GM21423 (cell line): ENCODE data around the gene UGT1A10.
"Not testable (repeated sequence)": the region's sequence is repeated elsewhere in the genome, so short reads cannot be mapped to it uniquely, and the experiment has no call there.

Source experiments
- ATAC-seq: cut with Tn5 transposase; IDR thresholded peaks from one replicate; pipeline ENCODE4 v1.9.1; 2021; ENCODE audit warnings: mild to moderate bottlenecking, moderate library complexity; ENCODE audit not compliant: unreplicated experiment

The UGT1A10 gene

DNA sequence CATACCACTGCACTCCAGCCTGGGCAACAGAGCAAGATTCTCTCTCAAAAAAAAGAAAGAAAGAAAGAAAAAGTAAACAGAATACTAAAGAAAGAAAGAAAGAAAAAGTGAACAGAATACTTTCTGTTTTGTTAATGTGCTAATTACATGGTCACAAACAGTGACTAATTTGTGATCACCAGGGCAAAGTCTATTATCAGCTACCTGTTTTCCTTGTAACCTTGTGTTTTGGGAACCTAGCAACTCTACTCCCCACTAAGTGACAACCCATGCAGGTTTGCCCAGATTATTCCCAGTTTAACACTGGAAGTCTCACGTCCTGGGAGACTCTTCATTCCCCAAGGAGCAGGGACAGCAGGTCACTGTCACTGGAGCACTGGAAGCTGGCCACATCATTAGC, 18.8 kb downstream of the UGT1A10 start:
- ATAC-seq, result no peak

DNA sequence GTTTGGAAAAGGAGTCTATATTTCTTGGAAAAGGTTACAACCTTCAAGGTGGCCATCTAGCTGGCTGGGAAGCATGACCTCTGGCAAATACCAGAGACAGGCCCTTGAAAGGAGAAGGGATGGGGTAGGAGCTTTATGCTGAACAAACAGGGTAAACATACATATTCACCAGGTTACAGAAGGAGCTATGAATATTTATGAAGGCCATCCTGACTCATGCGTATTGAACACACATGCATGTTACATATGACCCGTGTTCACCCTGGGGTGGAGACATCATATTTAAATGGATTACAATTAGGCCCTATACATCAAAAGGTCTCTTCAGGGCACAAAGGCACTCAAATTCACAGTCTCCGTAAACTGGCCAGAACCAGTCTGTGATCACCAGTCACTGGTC, 19.7 kb downstream of the UGT1A10 start:
- ATAC-seq, result not testable (repeated sequence)

GRCh38 chr2:233656443-233656842, 20.2 kb downstream of the UGT1A10 start:
- ATAC-seq, result no peak

DNA sequence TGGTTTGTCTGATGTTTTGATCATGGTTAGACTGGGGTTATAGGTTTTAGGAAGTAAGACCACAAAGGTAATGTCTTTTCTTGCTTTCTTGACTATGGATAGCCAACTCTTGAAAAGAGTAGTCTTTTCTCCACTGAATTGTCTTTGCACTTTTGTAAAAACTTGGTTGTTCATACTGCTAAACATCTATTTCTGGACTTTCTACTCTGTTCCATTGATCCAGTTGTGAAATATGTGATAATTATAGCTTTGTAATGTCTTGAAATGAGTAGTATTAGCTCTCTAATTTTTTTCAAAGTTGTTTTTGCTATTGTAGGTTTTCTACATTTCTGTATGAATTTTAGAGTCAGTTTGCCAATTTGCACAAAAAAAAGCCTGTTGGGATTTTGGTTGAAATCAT, 22.4 kb downstream of the UGT1A10 start:
- ATAC-seq, result no peak

- ATAC-seq, result no peak
Measured at GRCh38 chr2:233663911-233664310, 27.7 kb downstream of the UGT1A10 start.

GRCh38 chr2:233668605-233669260, 32.5 kb downstream of the UGT1A10 start:
- no peak for ATAC-seq

DNA sequence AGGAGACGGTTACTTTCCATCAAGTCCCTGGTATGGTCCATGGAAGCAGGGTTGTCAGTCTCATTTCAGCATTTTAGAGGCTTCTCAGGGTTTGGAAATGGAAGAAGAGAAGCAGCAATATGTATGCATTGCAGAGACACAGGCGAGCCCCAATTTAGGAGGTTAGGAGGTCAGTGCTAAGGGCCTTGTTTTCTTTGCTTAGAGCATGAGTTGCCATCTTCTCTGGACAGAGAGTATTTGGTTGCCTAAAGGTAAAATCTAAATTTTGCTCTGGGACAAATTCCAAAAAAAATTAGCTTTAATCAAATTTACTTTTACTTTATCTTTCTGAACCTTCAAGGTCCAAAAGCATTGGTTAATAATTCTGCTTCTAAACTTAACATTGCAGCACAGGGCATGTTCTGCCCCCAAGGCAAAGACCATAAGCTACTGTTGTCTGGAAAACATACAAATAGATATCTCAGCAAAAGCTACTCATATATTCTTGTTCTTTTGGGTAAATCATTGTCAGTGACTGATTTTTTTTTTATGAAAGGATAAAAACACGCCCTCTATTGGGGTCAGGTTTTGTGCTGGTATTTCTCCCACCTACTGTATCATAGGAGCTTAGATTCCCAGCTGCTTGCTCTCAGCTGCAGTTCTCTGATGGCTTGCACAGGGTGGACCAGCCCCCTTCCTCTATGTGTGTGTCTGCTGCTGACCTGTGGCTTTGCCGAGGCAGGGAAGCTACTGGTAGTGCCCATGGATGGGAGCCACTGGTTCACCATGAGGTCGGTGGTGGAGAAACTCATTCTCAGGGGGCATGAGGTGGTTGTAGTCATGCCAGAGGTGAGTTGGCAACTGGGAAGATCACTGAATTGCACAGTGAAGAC, 35.3 kb downstream of the UGT1A10 start, which contains the start of gene UGT1A9:
Gene UGT1A9, plus strand, starts transcription at position 609 of the 872 bp plus-strand sequence. Its CDS starts 37 bp downstream, at position 646.
- no peak for ATAC-seq

- ATAC-seq, result no peak
Measured at GRCh38 chr2:233672886-233673285, 36.6 kb downstream of the UGT1A10 start.

DNA sequence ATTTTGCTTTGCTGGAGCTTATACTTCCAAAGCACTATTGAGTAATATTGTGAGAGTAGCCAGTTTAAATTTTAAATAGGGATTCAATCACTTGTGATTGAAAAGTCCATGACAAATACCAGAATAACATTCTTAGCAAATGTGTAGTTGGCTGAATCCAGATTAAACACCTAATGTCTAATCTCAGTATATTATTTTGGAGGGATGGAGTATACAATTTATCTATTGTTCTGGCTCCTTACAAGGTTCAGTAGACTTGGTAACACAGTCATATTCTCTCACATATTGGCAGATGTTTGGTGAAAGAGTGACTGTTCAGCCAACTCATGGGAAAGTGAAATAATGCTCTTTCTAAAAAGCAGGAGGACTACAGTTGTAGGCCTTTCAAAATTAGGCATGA, 37.6 kb downstream of the UGT1A10 start:
- no peak for ATAC-seq

DNA sequence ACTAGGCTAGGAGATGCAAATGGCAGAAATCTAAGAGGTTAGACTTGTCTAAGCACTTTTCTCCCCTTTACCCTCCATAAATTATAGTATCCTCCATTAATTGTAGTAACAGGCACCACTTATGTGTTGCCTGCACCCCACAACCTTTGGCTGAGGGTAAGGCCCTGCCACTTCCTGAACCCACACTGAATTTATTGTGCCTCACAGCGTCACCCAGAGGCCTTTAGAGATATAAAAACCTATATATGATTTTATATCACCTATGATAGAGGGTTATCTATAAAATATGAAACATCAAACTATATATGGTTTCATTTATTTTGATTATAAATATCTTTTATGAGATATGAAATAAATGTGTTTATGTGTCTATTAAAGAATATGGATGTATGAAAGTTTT, 38.1 kb downstream of the UGT1A10 start:
- no peak for ATAC-seq

- no peak for ATAC-seq
Measured at GRCh38 chr2:233674995-233675394, 38.7 kb downstream of the UGT1A10 start.

- no peak for ATAC-seq
Measured at GRCh38 chr2:233676046-233676445, 39.8 kb downstream of the UGT1A10 start.

- no peak for ATAC-seq
Measured at GRCh38 chr2:233679196-233679595, 42.9 kb downstream of the UGT1A10 start.

DNA sequence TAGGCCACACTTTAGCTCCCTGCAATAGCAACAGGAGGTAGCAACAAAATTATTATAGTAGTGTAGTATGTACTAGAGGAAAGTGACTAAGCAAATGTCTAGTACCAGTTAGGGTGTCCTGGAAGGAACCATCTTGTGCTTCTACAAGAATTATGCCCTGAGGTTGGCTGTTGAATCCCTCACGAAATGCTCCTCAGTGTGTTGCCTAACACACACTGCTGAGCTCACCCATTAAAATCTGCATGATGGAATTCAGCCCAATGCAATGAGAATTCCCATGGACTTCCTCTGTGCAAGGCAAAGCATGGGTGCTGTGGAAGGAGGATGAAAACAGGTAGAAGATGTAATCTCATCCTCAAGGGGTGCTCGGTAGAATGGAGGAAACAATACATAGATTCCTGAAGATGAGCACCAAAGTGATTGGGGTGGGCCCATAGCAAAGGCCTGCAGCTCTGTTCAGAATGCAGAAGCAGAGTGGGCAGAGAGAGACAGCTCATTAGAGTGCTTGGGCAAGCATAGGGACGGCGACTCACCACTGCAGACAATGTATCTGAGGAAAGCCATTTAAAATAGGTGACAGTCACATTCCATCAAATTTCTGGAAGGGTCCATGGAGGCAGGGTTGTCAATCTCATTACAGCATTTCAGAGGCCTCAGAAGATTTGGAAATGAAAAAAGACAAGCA, 44.3 kb downstream of the UGT1A10 start:
- no peak for ATAC-seq

GRCh38 chr2:233681521-233682099, 45.4 kb downstream of the UGT1A10 start, which contains the start of gene UGT1A7:
TSS of gene UGT1A7 (plus strand) at chr2:233681901. CDS start at chr2:233681938, 37 bp downstream.
- no peak for ATAC-seq

GRCh38 chr2:233684640-233685039, 48.4 kb downstream of the UGT1A10 start:
- ATAC-seq, result no peak

- ATAC-seq, result no peak
Measured at GRCh38 chr2:233686928-233687327, 50.7 kb downstream of the UGT1A10 start.

DNA sequence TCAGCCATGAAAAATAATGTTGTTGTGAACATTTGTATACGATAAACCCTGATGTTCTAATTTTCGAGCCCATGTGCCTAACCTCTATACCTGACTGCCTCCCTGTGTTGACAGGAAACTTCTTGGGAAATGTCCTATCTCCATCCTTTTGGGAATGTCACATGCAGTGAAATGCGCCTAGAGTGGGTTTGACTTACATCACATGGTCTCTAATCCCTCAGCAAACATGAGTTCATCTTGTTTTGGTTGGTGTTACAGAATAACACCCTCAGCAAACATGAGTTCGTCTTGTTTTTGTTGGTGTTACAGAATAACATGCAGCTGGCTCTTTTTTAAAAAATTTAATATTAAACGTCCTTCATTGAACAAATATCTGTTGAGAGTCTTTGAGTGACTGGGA, 52.1 kb downstream of the UGT1A10 start:
- no peak for ATAC-seq

DNA sequence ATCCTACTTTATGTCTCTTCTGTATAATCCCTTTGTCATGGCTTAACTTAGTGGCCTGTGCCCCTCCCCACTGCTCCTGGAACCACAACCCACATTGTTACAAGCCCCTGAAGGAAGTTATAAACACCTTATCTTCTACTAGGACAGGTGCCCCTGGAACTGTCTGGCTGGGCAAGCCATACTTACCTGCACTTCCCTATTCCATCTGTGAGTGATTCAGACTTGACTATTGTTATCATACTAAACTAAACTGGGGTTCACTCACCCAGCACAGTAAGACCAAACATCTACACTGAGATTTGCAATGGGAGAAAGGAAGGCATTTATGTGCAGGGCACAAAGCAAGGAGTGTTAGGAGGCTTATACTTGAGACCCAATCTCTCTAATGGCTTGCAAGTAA, 52.8 kb downstream of the UGT1A10 start:
- ATAC-seq, result no peak

DNA sequence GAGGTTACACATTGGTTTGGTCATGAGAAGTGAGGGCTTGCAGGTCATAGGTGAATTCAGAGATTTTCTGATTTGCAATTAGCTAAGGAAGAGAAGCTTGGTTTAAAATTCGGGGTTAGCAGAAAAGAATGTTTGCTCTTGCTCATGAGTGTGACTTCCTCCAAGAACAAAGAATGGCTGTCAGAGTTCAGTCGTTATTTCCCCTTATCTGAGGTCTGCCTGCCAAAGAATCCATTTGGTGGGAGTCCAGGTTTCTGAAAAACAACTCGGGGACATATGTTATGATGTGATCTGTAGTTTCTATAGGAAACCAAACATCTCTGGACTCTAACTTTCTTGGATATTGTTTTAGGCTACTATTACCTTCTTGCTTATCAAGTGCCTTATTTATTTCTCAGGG, 53.3 kb downstream of the UGT1A10 start:
- ATAC-seq, result no peak

GRCh38 chr2:233690444-233690843, 54.2 kb downstream of the UGT1A10 start:
- ATAC-seq, result no peak
